CD4-positive, alpha-beta memory T cell (primary cell): ENCODE data around the gene HSPA1A. TPM values are rescaled to one million over a fixed set of nuclear protein-coding genes. Genes with fewer than 3 reads are reported as not detected.

Source experiments
- CTCF ChIA-PET: fragments of 350-600 bp; sonication (Branson Sonifier 250); formaldehyde crosslinking; loops from one replicate; lab custom pipeline; 2021; ENCODE audit warnings: inconsistent platforms; ENCODE audit not compliant: partially characterized antibody; lab: Charles Lee
- POLR2A ChIA-PET: fragments of 350-600 bp; sonication (Branson Sonifier 250); formaldehyde crosslinking; loops from one replicate; lab custom pipeline; 2021; ENCODE audit not compliant: partially characterized antibody; lab: Charles Lee
- DNase-seq, 5 donors: peaks; one replicate each; pipeline versions ENCODE4 v3.0.0 to v3.0.0-alpha.2; 2020 to 2022; ENCODE audit warnings: mixed read lengths in 1 of 5
- H3K27ac ChIP-seq: one replicate; pipeline ENCODE4 v1.7.0; 2013; ENCODE audit warnings: low read depth, low read length
- H3K27me3 ChIP-seq: 2 replicates; pipeline ENCODE4 v1.7.0; 2013; ENCODE audit warnings: mild to moderate bottlenecking, low read length, moderate library complexity; ENCODE audit not compliant: insufficient read depth
- H3K36me3 ChIP-seq: 2 replicates; pipeline ENCODE4 v1.7.0; 2013; ENCODE audit warnings: mild to moderate bottlenecking, low read length, moderate library complexity; ENCODE audit not compliant: insufficient read depth
- H3K4me1 ChIP-seq: 2 replicates; pipeline ENCODE4 v1.7.0; 2013; ENCODE audit warnings: mild to moderate bottlenecking, low read length, moderate library complexity; ENCODE audit not compliant: insufficient read depth
- H3K4me3 ChIP-seq, 2 donors: one replicate each; pipeline ENCODE4 v1.7.0; 2013; ENCODE audit warnings: low read length in 2 of 2, mild to moderate bottlenecking in 1 of 2
- H3K9me3 ChIP-seq, 2 donors: one replicate each; pipeline ENCODE4 v1.7.0; 2013; ENCODE audit warnings: low read length in 2 of 2, control low read depth in 1 of 2; ENCODE audit not compliant: control insufficient read depth in 1 of 2
- H3K27ac Mint-ChIP-seq, 7 donors: one replicate each; pipeline ENCODE4 v1.8.0; 2020 to 2021; ENCODE audit warnings: mixed read lengths in 7 of 7, mild to moderate bottlenecking in 6 of 7, inconsistent platforms in 3 of 7, moderate library complexity in 3 of 7
- H3K27me3 Mint-ChIP-seq, 2 donors: one replicate each; pipeline ENCODE4 v1.8.0; 2020 to 2021; ENCODE audit warnings: mixed read lengths in 2 of 2
- H3K36me3 Mint-ChIP-seq, 2 donors: one replicate each; pipeline ENCODE4 v1.8.0; 2020 to 2021; ENCODE audit warnings: mixed read lengths in 2 of 2, inconsistent platforms in 1 of 2, mild to moderate bottlenecking in 1 of 2
- H3K4me1 Mint-ChIP-seq, 4 donors: one replicate each; pipeline ENCODE4 v1.8.0; 2020 to 2021; ENCODE audit warnings: mixed read lengths in 4 of 4, mild to moderate bottlenecking in 1 of 4
- H3K4me3 Mint-ChIP-seq, 8 donors: one replicate each; pipeline ENCODE4 v1.8.0; 2020 to 2021; ENCODE audit warnings: mixed read lengths in 8 of 8, mild to moderate bottlenecking in 7 of 8, moderate library complexity in 6 of 8, inconsistent platforms in 3 of 8
- H3K9me3 Mint-ChIP-seq, 8 donors: one replicate each; pipeline ENCODE4 v1.8.0; 2020 to 2021; ENCODE audit warnings: mixed read lengths in 8 of 8, mild to moderate bottlenecking in 5 of 8, inconsistent platforms in 3 of 8, moderate library complexity in 1 of 8
- intact Hi-C: fragments of 100-400 bp; cut with micrococcal nuclease; formaldehyde crosslinking; loops from one replicate; pipeline ENCODE4 v1.15.1; 2023
- polyA plus RNA-seq, 2 donors: library from polyadenylated mRNA; unstranded; fragments of 300-500 nt; fragmentation: Illumina TruSeq; gene quantifications; one replicate each; pipeline ENCODE4 v1.2.3, GENCODE V29; 2021
- total RNA-seq, 2 experiments: library from RNA; stranded (reverse); gene quantifications; one replicate each; pipeline ENCODE4 v1.2.3, GENCODE V29; 2021

Gene HSPA1A
- total RNA-seq, result 10 to 100 TPM; 69.9 to 71.5 TPM
- polyA plus RNA-seq, result 10 to 100 TPM; 14.6 to 71.9 TPM

- DNase-seq, result peak; percentile 38 to 69 (median 42)
- Histone ChIP-seq H3K36me3 (peaks cover 12% of the 10 kb centered on the region), H3K27me3 (no peaks in the 10 kb centered on the region), H3K27ac (peak within 1 kb of the TSS; percentile 82), H3K4me3 (peak within 1 kb of the TSS; percentile 81 to 97), H3K4me1 (peaks cover 50% of the 10 kb centered on the region), H3K9me3 (no peaks in the 10 kb centered on the region)
- ChIA-PET CTCF (interaction anchor here (0.8 to 1.6 kb wide), 11 partner anchors 8 to 85 kb away, joined by 3 to 12 read pairs (median 4); partner anchors contain the start of genes HSPA1B, LSM2 and MSH5), POLR2A (interaction anchor here (0.6 to 5.7 kb wide), 20 partner anchors 8 to 274 kb away, joined by 3 to 73 read pairs (median 7); partner anchors contain the start of genes ABHD16A, BAG6, C6orf47 and CLIC1)
- intact Hi-C loops, result loop anchor here (2.0 to 5.0 kb wide), 4 partner anchors 16 to 273 kb away; partner anchors contain the start of genes DDX39B and VARS1
- peaks cover 31 to 66% (median 46%) of the 10 kb centered on the region in 4 donors for H3K4me1 Mint-ChIP-seq
- H3K36me3 Mint-ChIP-seq, result peaks cover 12 to 28% of the 10 kb centered on the region in 2 donors
- no peaks in the 10 kb centered on the region for H3K27me3 Mint-ChIP-seq
- peak within 1 kb of the TSS; percentile 88 to 95 (median 92) for H3K27ac Mint-ChIP-seq
- peaks cover 0 to 2% (median 0%) of the 10 kb centered on the region in 8 donors for H3K9me3 Mint-ChIP-seq
- H3K4me3 Mint-ChIP-seq, result peak within 1 kb of the TSS; percentile 91 to 96 (median 94)
Measured at GRCh38 chr6:31815025-31815838, at the start of gene HSPA1A, which contains the start of gene HSPA1L. Gene HSPA1A (plus strand): TSS chr6:31815543. CDS start chr6:31815757, 214 bp downstream. Gene HSPA1L (minus strand): TSS chr6:31815283. CDS start chr6:31811972, 3,311 bp downstream.

GRCh38 chr6:31765559-31765909 lies 49.8 kb upstream of the HSPA1A start:
- Histone ChIP-seq H3K9me3 (no peaks in the 10 kb centered on the region), H3K36me3 (no peaks in the 10 kb centered on the region), H3K27ac (no peak overlapping the region), H3K27me3 (no peaks in the 10 kb centered on the region), H3K4me1 (peaks cover 5% of the 10 kb centered on the region), H3K4me3 (no peak overlapping the region)
- no peak overlapping the region for H3K27ac Mint-ChIP-seq
- no peak for DNase-seq
- POLR2A ChIA-PET, result no interaction called here
- peaks cover 3 to 5% of the 10 kb centered on the region in 2 donors for H3K36me3 Mint-ChIP-seq
- no peaks in the 10 kb centered on the region for H3K27me3 Mint-ChIP-seq
- no peaks in the 10 kb centered on the region for H3K9me3 Mint-ChIP-seq
- H3K4me1 Mint-ChIP-seq, result peaks cover 4 to 13% (median 10%) of the 10 kb centered on the region in 4 donors
- H3K4me3 Mint-ChIP-seq, result no peak overlapping the region
- CTCF ChIA-PET, result no interaction called here
- intact Hi-C loops, result no loop called here

DNA sequence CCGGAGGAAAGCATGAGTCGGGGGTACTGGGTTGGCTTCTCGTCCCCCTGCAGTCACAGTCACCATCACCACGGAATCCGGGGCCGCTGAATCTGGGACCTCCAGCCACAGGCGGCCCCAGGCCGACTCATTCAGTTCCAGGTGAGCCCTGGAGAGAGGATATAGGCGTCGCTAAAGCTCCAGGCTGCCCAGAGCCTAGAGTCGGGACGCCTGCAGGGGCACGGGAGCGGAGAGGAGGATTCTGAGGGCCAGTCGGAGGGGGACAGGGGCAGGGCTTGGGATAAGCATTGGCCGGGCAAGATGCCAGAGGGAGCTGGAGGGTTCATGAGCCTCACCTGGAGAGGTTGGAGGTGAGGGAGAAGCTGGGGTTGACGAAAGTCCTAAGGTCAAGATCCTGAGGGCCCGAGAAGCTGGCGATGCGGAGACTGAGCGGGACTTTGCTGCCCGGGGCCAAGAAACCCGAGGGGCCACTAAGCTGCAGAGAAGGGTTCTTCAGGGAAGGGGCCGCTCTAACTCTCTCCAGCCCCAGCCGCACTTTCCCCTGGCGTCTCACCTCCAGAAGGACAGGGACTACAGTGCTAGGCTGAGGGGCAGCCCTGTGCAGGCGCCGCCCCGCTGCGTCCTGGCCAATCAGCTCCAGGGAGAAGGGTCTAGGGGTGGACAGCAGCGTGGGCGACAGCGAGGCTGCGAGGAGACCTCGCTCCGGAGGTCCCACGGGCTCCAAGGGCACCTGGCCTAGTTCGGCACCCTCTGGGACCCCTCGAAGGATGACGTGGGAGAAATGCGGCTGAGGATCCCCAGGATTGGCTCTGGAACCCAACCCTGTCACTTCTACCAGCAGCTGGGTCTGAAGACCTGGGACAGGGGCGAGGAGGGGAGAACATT lies 49.2 kb upstream of the HSPA1A start:
- Histone ChIP-seq H3K27ac (no peak overlapping the region), H3K9me3 (no peaks in the 10 kb centered on the region), H3K4me3 (no peak overlapping the region), H3K27me3 (no peaks in the 10 kb centered on the region), H3K36me3 (no peaks in the 10 kb centered on the region), H3K4me1 (peaks cover 11% of the 10 kb centered on the region)
- Mint-ChIP-seq H3K4me1 (peaks cover 6 to 18% (median 12%) of the 10 kb centered on the region in 4 donors), H3K36me3 (peaks cover 2 to 3% of the 10 kb centered on the region in 2 donors), H3K27ac (no peak overlapping the region), H3K4me3 (no peak overlapping the region), H3K27me3 (no peaks in the 10 kb centered on the region), H3K9me3 (no peaks in the 10 kb centered on the region)
- ChIA-PET POLR2A (no interaction called here), CTCF (interaction anchor here (0.9 kb wide), 1 partner anchor 36 kb away, joined by 3 read pairs; no protein-coding TSS in a partner anchor)
- intact Hi-C loops, result no loop called here
- DNase-seq, result no peak

DNA sequence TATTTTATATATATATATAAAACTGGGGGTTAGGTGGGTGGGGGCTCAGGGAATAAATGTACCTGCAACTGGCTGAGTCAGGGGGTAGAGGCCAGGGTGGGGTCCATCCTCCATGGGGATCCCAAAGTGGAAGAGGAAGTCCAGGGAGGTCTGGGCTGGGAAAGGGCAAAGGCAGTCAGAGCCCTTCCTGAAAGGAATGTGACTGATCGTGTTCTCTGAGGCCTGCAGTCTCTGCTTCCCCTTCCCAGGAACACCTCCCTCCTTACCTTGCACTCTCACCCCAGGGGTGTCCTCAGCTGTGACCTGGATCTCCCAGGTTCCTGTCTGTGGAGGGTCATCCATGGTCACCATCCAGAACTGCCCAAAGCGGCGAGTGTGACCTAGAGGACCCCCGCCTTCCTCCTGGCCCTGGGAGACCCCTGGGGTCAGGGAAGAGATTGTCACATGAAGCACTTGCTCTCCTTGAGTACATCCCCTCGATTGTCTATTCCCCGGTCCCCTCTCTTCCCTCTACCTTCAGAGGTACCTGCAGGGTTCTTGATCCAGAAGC lies 48.2 kb upstream of the HSPA1A start:
- Histone ChIP-seq H3K9me3 (no peaks in the 10 kb centered on the region), H3K4me1 (peaks cover 21% of the 10 kb centered on the region), H3K27me3 (no peaks in the 10 kb centered on the region), H3K27ac (no peak overlapping the region), H3K4me3 (no peak overlapping the region), H3K36me3 (no peaks in the 10 kb centered on the region)
- H3K27ac Mint-ChIP-seq, result no peak overlapping the region
- H3K4me3 Mint-ChIP-seq, result no peak overlapping the region
- CTCF ChIA-PET, result interaction anchor here (12.8 kb wide), 1 partner anchor 33 kb away, joined by 173 read pairs; the partner anchor contains the start of genes CLIC1, DDAH2 and MSH5
- no peaks in the 10 kb centered on the region for H3K9me3 Mint-ChIP-seq
- H3K4me1 Mint-ChIP-seq, result peaks cover 9 to 24% (median 18%) of the 10 kb centered on the region in 4 donors
- H3K36me3 Mint-ChIP-seq, result peaks cover 0 to 1% of the 10 kb centered on the region in 2 donors
- H3K27me3 Mint-ChIP-seq, result no peaks in the 10 kb centered on the region
- DNase-seq, result no peak
- intact Hi-C loops, result no loop called here
- POLR2A ChIA-PET, result no interaction called here

GRCh38 chr6:31768363-31769257 lies 46.7 kb upstream of the HSPA1A start:
- no peaks in the 10 kb centered on the region for H3K27me3 ChIP-seq
- Mint-ChIP-seq H3K4me3 (no peak overlapping the region), H3K36me3 (no peaks in the 10 kb centered on the region), H3K27ac (peak overlapping the region in 3 of 7 donors; percentile 55 to 65 (median 60)), H3K27me3 (no peaks in the 10 kb centered on the region), H3K9me3 (no peaks in the 10 kb centered on the region), H3K4me1 (peaks cover 15 to 36% (median 25%) of the 10 kb centered on the region in 4 donors)
- no peak overlapping the region for H3K27ac ChIP-seq
- intact Hi-C loops, result loop anchor here (1.0 kb wide), 1 partner anchor 39 kb away; the partner anchor contains the start of gene DDAH2
- POLR2A ChIA-PET, result interaction anchor here (0.7 to 7.1 kb wide), 7 partner anchors 31 to 66 kb away, joined by 3 to 78 read pairs (median 6); partner anchors contain the start of genes CLIC1, HSPA1A, HSPA1L and MSH5
- no peaks in the 10 kb centered on the region for H3K9me3 ChIP-seq
- H3K4me1 ChIP-seq, result peaks cover 35% of the 10 kb centered on the region
- no peak overlapping the region for H3K4me3 ChIP-seq
- CTCF ChIA-PET, result interaction anchor here (1.0 to 12.8 kb wide), 15 partner anchors 9 to 84 kb away, joined by 3 to 173 read pairs (median 8); partner anchors contain the start of genes CLIC1, DDAH2, HSPA1A and HSPA1B
- H3K36me3 ChIP-seq, result no peaks in the 10 kb centered on the region
- DNase-seq, result no peak
